GM18517 (cell line): Measurements from ENCODE around the gene KRTAP5-1.

Experiments used
- ATAC-seq: cut with Tn5 transposase; IDR thresholded peaks from one replicate; pipeline ENCODE4 v1.9.1; 2021; ENCODE audit warnings: mild to moderate bottlenecking, moderate library complexity; ENCODE audit not compliant: unreplicated experiment

The KRTAP5-1 gene

DNA sequence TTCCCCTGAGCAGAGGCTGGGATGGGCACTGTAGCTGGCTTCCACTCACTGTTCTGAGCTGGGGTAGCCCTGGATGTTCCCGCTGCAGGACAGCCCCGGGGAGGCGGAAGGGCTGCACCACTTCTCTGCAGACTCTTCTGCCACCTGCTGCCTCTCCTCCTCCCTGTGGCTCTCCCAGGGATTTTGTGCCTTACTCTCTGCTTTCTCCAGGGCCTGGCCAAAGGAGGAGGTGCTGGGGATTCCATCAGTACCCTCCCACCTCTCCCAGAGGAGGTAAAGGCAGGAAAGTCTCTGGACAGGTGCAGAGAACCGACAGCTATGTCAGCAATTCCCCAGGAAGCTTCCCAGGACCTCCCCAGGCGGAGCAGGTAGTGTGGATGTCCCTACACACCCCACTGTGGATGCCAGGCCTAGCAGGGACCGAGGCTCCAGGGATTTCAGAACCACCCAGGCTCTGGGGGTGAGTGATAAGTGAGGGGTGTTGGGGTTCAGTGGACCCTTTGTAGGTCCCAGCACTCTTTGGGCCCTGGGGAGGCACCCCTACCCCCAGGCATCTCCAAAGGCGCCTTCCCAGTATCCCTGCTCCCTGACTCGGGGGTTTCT, 24.3 kb downstream of the KRTAP5-1 start:
- ATAC-seq = no peak

- no peak for ATAC-seq
Observed at GRCh38 chr11:1560002-1560648, 25.0 kb downstream of the KRTAP5-1 start.

GRCh38 chr11:1559111-1559951, 25.8 kb downstream of the KRTAP5-1 start:
- no peak for ATAC-seq

- ATAC-seq = no peak
Observed at GRCh38 chr11:1558775-1559110, 26.3 kb downstream of the KRTAP5-1 start.

DNA sequence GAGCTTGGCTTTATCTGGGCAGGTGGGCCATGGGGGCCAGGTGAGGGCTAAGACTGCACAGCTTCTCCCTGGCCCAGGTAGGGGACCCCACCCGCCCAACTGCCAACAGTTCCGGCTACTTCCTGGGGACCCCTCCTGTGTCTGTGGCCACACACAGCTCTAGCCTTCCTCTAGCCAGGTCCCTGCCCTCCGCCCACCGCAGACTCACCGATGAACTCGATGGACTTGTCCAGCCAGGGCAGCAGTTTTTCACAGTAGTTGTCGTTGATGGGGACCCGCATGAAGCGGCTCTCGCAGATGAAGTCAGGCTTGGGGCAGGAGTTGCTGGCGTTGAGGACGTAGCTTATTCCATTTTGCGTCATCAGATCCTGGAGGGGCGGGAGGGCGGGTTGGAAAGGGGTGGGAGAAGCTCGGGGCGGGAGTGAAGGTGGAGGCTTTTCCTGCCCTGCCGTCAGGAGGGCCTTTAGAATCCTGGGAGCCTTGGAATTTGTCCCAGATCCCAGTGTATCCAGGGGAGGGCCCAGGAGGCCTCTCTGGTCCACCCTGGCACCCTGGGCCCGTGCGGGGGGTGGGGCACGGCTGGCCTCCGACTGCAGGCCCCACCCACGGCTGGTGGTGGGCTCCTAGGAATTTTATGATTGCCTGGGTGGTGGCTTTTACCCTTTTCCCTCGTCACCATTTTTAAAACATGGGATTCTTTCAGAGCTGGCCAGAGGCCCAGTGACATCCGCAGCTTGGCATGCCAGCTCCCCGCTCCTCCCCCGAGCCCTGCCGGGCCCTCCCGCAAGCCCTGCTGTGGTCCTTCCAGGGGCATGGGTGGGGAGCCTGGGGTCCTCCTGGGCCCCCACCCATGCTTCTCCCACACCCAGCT, 26.9 kb downstream of the KRTAP5-1 start:
- ATAC-seq = no peak

DNA sequence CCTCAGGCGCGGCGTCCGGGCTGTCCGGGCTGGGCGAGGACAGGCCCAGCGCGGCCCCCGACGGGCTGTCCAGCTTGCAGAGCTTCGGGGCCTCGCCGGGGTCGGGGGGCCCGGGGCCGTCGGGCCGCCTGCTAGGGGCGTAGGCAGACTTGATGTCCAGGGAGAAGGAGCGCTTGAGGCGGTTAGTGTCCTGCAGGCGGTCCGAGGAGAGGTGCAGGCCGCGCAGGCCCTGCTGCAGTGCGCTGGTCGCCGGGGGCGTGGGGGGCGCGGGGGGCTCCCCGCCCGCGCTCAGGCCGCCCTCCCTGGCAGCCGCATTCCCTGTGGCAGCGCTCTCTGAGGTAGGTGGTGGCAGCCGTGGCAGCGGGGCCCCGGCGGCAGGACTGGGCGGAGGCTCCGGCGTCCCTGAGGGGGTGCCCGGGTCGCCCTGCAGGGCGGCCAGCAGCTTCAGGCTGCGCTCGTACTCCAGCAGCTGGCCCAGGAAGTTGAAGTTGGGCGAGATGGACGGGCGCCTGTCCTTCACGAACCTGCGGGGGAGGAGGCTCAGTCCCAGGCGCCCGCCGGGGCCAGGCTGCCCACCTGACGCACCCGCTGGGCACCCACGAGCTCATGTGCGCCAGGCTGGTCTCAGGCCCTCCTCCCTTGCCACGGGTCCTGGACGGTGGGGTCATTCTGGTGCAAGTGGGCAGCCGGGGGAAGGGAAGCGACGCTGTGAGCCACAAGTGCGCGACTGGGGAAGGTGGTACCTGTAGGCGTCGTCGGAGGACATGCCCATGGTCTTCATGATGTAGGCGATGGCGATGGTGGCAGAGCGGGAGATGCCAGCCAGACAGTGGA, 27.8 kb downstream of the KRTAP5-1 start:
- ATAC-seq = no peak

DNA sequence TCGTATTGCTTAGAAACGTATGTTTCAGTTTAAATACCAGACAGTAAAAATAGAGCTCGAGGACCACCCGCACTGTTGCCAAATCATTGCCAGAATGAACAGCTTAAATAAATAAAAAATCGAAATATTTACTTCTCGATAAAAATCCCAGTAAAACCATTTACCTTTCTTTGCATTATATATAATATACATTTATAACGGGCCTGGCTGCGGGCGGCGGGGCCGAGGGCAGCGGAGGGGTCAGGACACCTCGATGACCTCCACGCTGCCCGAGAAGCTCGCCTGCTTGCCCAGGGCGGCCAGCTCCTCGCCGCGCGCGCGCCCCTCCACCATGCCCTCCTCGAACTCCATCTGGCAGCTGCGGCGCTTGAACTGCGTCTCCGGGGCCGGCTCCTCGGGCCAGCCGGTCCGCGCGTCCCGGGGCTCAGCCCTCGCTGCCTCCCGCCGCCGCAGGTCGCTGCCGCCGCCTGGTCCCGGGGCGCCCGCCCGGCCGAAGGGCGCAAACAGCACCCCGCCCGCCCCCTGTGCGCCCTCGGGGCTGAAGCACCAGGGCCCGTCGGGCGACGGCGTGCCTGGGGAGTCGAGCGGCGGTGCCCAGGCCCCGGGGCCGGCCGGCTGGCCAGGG, 28.7 kb downstream of the KRTAP5-1 start:
- no peak for ATAC-seq

DNA sequence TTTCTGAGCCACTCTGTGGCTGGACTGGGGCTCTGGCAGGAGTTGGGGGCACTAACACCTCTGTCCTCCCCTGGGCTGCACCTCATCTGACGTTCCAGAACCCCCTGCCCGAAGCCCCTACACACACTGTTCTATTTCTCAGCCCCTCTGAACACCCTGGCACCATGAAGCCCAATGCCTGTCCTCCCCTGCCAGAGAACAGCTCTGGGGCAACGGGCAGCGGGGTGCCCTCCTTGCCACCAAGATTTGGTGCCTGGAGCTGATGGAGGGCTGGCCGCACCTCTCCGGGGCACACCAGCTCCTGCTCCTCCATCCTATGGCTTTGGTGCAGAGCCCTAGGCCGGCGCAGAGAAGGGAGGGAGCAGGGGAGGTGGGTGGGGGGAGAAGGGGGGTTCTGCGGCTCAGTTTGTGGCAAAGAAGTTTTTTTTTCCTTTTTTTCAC, 29.4 kb downstream of the KRTAP5-1 start:
- ATAC-seq = no peak

DNA sequence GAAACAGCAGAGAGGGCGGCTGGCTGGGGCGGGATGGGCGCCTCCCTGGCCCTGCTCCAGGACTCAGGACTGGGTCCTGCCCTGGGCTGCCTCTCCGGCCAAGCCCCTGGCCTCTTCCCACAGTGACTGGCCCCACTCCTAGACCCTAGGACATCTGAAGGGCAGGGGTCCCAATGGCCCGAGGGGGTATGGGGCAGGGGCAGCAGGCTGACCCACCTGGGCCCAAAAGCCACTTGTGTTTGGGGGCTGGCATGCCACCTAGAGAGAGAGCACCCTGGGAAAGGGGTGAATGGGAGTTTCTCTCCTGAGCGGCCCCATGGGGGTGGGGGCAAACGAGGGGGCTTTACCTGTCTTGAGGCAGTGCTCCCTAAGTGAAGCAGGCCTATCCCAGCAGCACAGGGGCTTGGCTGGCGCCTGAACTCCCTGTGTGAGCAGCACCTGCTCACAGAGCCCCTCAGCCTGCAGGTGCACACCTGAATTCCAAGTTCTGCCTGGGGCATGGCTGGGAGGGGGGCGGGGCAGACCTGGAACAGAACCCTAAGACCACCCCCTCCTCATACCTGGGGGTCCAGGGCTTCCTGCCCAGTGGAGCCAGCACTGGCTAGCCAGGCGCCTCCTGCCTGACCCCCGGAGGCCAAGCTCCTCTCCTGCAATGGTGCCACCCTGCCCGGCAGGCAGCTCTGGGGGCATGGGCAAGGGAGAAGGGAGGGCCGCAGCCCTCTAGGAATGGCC, 29.9 kb downstream of the KRTAP5-1 start:
- no peak for ATAC-seq

DNA sequence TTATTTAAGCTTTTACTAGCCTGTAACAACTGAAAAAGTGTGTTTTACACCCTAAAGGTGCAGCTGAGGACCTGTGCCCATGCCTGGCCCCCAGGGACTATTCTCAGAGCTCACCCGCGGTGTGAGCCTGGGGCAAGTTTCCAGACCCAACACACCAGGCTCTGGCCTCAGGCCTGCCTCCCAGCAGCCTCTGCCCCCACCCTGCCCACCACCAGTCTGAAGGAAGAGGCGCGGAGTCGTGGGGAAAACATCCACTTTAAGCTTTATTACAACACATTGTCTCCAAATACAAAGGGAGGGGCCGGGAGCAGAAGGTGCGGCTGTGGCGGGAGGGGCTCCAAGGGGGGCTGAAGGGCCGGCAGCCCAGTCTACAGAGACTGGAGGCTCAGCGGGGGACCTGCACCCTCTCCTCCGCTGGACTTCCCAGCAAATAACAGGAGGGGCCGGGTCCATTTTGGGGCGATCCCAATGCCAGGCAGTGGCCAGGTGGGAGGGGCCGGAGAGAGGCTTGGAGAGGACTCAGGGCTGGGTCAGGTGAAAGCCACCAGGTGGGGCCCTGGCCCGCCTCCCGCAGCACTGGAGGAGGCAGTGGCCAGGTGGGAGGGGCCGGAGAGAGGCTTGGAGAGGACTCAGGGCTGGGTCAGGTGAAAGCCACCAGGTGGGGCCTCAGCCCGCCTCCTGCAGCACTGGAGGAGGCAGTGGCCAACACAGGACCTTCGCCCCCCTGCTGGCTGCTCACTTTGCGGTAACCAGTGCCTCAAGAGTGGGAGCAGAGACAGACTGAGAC, 31.1 kb downstream of the KRTAP5-1 start:
- no peak for ATAC-seq

DNA sequence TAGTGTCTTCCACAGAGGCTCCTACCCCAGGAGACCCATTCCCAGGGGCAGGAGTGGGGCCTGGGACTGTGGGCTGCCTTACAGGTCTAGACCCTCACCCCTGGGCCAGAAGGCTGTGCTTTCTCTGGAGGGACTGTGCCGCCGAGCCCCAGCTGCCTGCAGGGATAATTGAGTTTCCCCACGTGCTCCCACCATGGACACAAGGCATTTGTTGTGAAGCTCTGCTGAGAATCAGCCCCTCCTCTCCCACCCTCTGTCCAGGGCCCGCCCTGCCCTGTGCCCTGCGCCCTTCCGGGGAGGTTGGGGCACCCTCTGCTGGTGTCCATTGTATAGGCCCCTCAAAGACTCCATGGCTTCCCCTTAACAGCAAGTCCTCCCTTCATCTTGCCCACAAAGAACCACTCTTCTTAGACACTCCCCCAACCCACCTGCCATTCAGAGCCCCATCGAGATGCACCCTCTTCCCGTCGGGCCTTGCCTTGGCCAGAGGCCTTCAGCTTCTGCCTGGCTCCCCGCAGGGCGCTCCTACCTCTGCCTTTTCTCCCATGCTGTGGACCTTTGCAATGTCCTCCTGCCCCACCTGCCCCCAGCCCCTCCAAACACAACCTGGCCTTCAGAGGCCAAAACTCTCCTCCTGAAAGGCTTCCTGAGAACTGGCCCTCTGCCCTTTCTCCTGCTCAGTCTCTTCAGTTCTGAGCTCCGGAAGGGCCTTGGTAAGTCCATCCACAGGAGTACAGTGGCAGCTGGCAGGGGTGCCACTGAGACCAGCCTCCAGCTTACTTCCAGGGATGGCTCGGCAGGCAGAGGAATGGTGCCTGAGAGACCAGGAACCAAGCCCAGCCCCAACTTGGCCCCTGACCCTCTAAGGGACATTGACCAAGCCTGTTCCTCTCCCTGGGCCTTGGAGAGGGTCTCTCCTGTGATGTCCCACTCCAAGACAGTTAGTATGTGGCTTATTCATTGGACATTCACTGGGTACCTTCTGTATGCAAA, 35.4 kb downstream of the KRTAP5-1 start:
- ATAC-seq = no peak

GRCh38 chr11:1548221-1549070, 36.6 kb downstream of the KRTAP5-1 start:
- no peak for ATAC-seq

GRCh38 chr11:1547467-1548098, 37.5 kb downstream of the KRTAP5-1 start:
- ATAC-seq = no peak

- no peak for ATAC-seq
Observed at GRCh38 chr11:1546536-1547466, 38.3 kb downstream of the KRTAP5-1 start.

- no peak for ATAC-seq
Observed at GRCh38 chr11:1546077-1546535, 39.0 kb downstream of the KRTAP5-1 start.
